Stomach (tissue), 9 donors: ENCODE data around the gene GRIP1. TPM values are rescaled to one million over a fixed set of nuclear protein-coding genes. Genes with fewer than 3 reads are reported as not detected.

ENCODE experiments used
- DNase-seq, 2 donors: peaks; one replicate each; pipeline versions ENCODE4 v3.0.0 to v3.0.0-alpha.2; 2013 to 2019
- H3K27ac ChIP-seq, 5 donors: fragments of 200-600 bp in 4 of 5; sonication (generic) in 4 of 5; one replicate each; pipeline ENCODE4 v1.5.1; 2013 to 2019; ENCODE audit warnings: mild to moderate bottlenecking in 1 of 5, moderate library complexity in 1 of 5
- H3K27me3 ChIP-seq, 3 donors: fragments of 200-600 bp; sonication (generic); one replicate each; pipeline ENCODE4 v1.5.1; 2017 to 2019; ENCODE audit warnings: mixed run types in 1 of 3
- H3K36me3 ChIP-seq, 4 donors: fragments of 200-600 bp; sonication (generic); 1 replicate in 3 of 4; 2 replicates in 1 of 4; pipeline ENCODE4 v1.5.1; 2016 to 2019
- H3K4me1 ChIP-seq, 4 donors: fragments of 200-600 bp; sonication (generic); one replicate each; pipeline ENCODE4 v1.5.1; 2016 to 2019
- H3K4me3 ChIP-seq, 4 donors: fragments of 200-600 bp; sonication (generic) in 3 of 4; one replicate each; pipeline ENCODE4 v1.5.1; 2016 to 2019; ENCODE audit warnings: mild to moderate bottlenecking in 1 of 4
- H3K9me3 ChIP-seq, 4 donors: fragments of 200-600 bp; sonication (generic); one replicate each; pipeline ENCODE4 v1.5.1; 2016 to 2019
- EP300 ChIP-seq: sonication (generic); formaldehyde crosslinking; IDR thresholded peaks from one replicate; pipeline ENCODE4 v1.6.1; 2017; ENCODE audit warnings: antibody characterized with exemption
- POLR2A ChIP-seq, 4 donors: fragments of 450-650 bp; IDR thresholded peaks; one replicate each; pipeline ENCODE4 v1.6.1; 2016; ENCODE audit warnings: antibody characterized with exemption in 4 of 4, control low read depth in 2 of 4, mild to moderate bottlenecking in 1 of 4, moderate library complexity in 1 of 4
- POLR2AphosphoS5 ChIP-seq, 3 donors: sonication (generic); formaldehyde crosslinking; IDR thresholded peaks; one replicate each; pipeline ENCODE4 v1.6.1; 2016; ENCODE audit warnings: antibody characterized with exemption in 3 of 3
- WGBS, 5 donors: extraction: QIAGEN DNeasy Blood & Tissue Kit in 3 of 5; methylation state at CpG; one replicate each; pipeline versions ENCODE4 v1.1.5 to v1.1.7; 2013 to 2018; 5-methylcytosine and 5-hydroxymethylcytosine counted together
- intact Hi-C: fragments of 100-400 bp; cut with DNase I; formaldehyde crosslinking; loops from one replicate; pipeline ENCODE4 v1.15.1; 2023; ENCODE audit warnings: low total_unique reads
- polyA plus RNA-seq, 3 donors: library from polyadenylated mRNA; stranded (reverse); fragments of 200-250 nt; gene quantifications; one replicate each; pipeline ENCODE4 v1.2.3, GENCODE V29; 2013
- total RNA-seq, 5 donors: library from RNA; depleted of rRNA; stranded (reverse); fragments of >200 nt; gene quantifications; one replicate each; pipeline versions ENCODE4 v1.1.0 to v1.2.3, GENCODE V29; 2014 to 2016
- TF ChIP-seq, protein P1 (sequence below), 7 experiments: fragments of 450-650 bp in 4 of 7; fragments of 200-600 bp in 3 of 7; sonication (generic) in 3 of 7; IDR thresholded peaks; one replicate each; pipeline ENCODE4 v1.5.1; 2016 to 2019; ENCODE audit warnings: antibody characterized with exemption in 7 of 7, control low read depth in 2 of 7, mild to moderate bottlenecking in 1 of 7
- donor health status: healthy with polysubstance abuse.
- donor health status: Bipolar disorder and iron deficiency.
- donor health status: healthy.

GRIP1 gene
- total and polyA plus RNA-seq, 8 donors: 0.31 to 8.8 (median 4.4) TPM; not detected in 1

DNA sequence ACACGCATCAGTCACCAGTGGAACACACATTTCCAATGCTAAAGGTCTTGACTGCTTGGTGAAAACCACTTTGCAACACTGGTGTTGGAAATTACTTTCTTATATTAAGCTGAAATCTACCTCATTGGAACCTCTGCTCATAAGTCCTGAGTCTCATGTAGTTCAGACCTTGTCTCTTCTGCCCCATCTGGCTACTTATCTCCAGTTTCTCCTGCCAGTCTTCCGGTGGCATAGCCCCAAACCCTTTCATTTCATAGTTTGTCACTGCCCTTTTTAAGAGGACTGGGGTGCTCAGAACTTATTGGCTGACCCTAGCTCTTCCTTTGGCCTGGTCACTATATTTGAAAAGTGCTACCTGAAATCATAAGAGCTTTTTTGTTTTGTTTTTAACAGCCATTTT lies 332.9 kb downstream of the GRIP1 start:
- no peak overlapping the region for H3K4me3 ChIP-seq
- H3K9me3 ChIP-seq: peaks cover 2 to 19% (median 12%) of the 10 kb centered on the region in 4 donors
- no peaks in the 10 kb centered on the region for H3K27me3 ChIP-seq
- peaks cover 0 to 71% (median 48%) of the 10 kb centered on the region in 4 donors for H3K36me3 ChIP-seq
- WGBS, 5 donors: 94 to 100% (median 98%) methylated on average over 2 of the region's 2 CpGs
- H3K4me1 ChIP-seq: no peaks in the 10 kb centered on the region
- no peak for TF ChIP-seq EP300
- TF ChIP-seq, protein P1, sequence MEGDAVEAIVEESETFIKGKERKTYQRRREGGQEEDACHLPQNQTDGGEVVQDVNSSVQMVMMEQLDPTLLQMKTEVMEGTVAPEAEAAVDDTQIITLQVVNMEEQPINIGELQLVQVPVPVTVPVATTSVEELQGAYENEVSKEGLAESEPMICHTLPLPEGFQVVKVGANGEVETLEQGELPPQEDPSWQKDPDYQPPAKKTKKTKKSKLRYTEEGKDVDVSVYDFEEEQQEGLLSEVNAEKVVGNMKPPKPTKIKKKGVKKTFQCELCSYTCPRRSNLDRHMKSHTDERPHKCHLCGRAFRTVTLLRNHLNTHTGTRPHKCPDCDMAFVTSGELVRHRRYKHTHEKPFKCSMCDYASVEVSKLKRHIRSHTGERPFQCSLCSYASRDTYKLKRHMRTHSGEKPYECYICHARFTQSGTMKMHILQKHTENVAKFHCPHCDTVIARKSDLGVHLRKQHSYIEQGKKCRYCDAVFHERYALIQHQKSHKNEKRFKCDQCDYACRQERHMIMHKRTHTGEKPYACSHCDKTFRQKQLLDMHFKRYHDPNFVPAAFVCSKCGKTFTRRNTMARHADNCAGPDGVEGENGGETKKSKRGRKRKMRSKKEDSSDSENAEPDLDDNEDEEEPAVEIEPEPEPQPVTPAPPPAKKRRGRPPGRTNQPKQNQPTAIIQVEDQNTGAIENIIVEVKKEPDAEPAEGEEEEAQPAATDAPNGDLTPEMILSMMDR (IDR thresholded peaks at IDR 0.05): no peak
- no peak for TF ChIP-seq POLR2AphosphoS5 (IDR thresholded peaks at IDR 0.05)
- no peak for TF ChIP-seq POLR2A (IDR thresholded peaks at IDR 0.05)
- no peak overlapping the region for H3K27ac ChIP-seq
- no peak for DNase-seq
- intact Hi-C loops: no loop called here

DNA sequence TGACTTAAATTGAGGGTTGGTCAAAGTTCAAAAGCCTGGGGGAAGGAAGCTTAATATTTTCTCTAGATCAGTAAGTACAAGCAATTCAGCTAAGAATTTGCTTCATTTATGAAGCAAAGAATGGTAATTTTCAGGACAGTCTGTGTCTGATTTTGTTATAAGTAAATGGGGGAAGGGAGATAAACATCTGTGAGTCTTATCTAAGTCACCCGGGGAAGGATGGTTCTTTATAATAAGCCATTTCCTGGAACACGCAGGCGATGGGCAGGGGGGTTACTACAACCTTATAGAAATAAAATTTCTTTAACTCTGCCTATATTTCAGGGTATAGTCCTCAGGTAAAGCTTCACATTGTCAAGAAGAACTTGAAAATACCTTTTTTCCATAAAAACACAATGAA lies 333.7 kb downstream of the GRIP1 start:
- H3K4me1 ChIP-seq: no peaks in the 10 kb centered on the region
- no peaks in the 10 kb centered on the region for H3K27me3 ChIP-seq
- no peak for DNase-seq
- intact Hi-C loops: no loop called here
- WGBS, 5 donors: 66 to 79% (median 75%) methylated on average over 3 of the region's 3 CpGs
- H3K4me3 ChIP-seq: no peak overlapping the region
- TF ChIP-seq, protein P1 (IDR thresholded peaks at IDR 0.05): no peak
- TF ChIP-seq POLR2AphosphoS5 (IDR thresholded peaks at IDR 0.05): no peak
- no peak for TF ChIP-seq POLR2A (IDR thresholded peaks at IDR 0.05)
- no peak for TF ChIP-seq EP300
- peaks cover 3 to 23% (median 15%) of the 10 kb centered on the region in 4 donors for H3K9me3 ChIP-seq
- H3K27ac ChIP-seq: no peak overlapping the region
- peaks cover 0 to 76% (median 54%) of the 10 kb centered on the region in 4 donors for H3K36me3 ChIP-seq

DNA sequence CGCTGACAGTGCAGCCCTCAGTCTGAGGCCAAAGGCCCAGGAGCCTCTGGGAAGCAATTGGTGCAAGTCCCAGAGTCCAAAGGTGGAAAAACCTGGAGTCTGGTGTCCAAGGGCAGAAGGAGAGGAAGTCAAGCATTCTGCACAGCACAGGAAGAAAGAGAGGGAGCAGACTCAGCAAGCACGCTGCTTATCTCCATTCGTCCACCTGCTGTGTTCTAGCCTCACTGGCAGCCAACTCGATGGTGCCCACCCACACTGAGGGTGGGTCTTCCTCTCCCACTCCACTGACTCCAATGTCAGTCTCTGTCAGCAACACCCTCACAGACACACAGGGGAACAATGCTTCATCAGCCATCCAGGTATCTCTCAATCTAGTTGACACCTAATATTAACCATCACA lies 337.8 kb downstream of the GRIP1 start:
- no peaks in the 10 kb centered on the region for H3K27me3 ChIP-seq
- DNase-seq: no peak
- whole genome bisulfite sequencing, 5 donors: 92 to 100% (median 94%) methylated on average over 4 of the region's 4 CpGs
- peaks cover 5 to 91% (median 68%) of the 10 kb centered on the region in 4 donors for H3K36me3 ChIP-seq
- no peak overlapping the region for H3K4me3 ChIP-seq
- H3K9me3 ChIP-seq: peaks cover 3 to 29% (median 15%) of the 10 kb centered on the region in 4 donors
- intact Hi-C loops: no loop called here
- H3K27ac ChIP-seq: no peak overlapping the region
- H3K4me1 ChIP-seq: no peaks in the 10 kb centered on the region
- TF ChIP-seq, protein P1 (IDR thresholded peaks at IDR 0.05): no peak
- no peak for TF ChIP-seq POLR2A (IDR thresholded peaks at IDR 0.05)
- no peak for TF ChIP-seq EP300
- TF ChIP-seq POLR2AphosphoS5 (IDR thresholded peaks at IDR 0.05): no peak

DNA sequence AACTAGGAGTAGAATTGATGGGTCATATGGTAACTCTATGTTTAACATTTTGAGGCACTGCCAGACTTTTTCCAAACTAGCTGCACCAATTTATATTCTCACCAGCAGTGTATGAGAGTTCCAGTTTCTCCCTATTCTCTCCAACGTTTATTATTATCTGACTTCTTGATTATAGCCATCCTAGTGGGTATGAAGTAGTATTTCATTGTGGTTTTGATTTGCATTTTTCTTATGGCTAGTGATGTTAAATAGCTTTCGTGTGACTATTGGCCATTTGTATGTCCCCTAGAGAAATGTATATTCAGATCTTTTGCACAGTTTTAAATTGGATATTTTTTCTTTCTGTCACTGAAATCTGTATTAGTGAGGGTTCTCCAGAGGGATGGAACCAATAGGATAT lies 338.7 kb downstream of the GRIP1 start:
- DNase-seq: no peak
- Histone ChIP-seq H3K4me3 (no peak overlapping the region), H3K4me1 (no peaks in the 10 kb centered on the region), H3K9me3 (peaks cover 3 to 29% (median 15%) of the 10 kb centered on the region in 4 donors), H3K27ac (no peak overlapping the region), H3K36me3 (peaks cover 5 to 82% (median 63%) of the 10 kb centered on the region in 4 donors), H3K27me3 (no peaks in the 10 kb centered on the region)
- 88 to 97% (median 96%) methylated on average over 2 of the region's 2 CpGs for WGBS, 5 donors
- intact Hi-C loops: no loop called here
- TF ChIP-seq POLR2A (IDR thresholded peaks at IDR 0.05): no peak
- TF ChIP-seq, protein P1 (IDR thresholded peaks at IDR 0.05): no peak
- no peak for TF ChIP-seq EP300
- no peak for TF ChIP-seq POLR2AphosphoS5 (IDR thresholded peaks at IDR 0.05)
